Lower leg skin (tissue), 4 donors: ENCODE measurements around the gene PSMC3IP. TPM values are rescaled to one million over a fixed set of nuclear protein-coding genes. Genes with fewer than 3 reads are reported as not detected.
A peak's percentile ranks its signal among the peaks of the same experiment; 100 is the strongest.

Experiments used
- DNase-seq, 2 donors: peaks; one replicate each; pipeline ENCODE4 v3.0.0-alpha.2; 2019; ENCODE audit warnings: low spot score in 2 of 2
- H3K4me3 ChIP-seq: fragments of 200-600 bp; sonication (generic); 2 replicates; pipeline ENCODE4 v1.5.1; 2017; ENCODE audit warnings: mild to moderate bottlenecking, low read depth; ENCODE audit not compliant: poor library complexity, severe bottlenecking
- CTCF ChIP-seq, 3 donors: fragments of 450-650 bp; IDR thresholded peaks; one replicate each; pipeline ENCODE4 v1.5.1; 2016; ENCODE audit warnings: antibody characterized with exemption in 3 of 3, mild to moderate bottlenecking in 3 of 3, moderate library complexity in 2 of 3
- POLR2A ChIP-seq, 2 donors: fragments of 450-650 bp; IDR thresholded peaks; one replicate each; pipeline ENCODE4 v1.6.1; 2016 to 2017; ENCODE audit warnings: antibody characterized with exemption in 2 of 2, mild to moderate bottlenecking in 1 of 2, moderate library complexity in 1 of 2
- WGBS, 2 donors: methylation state at CpG; one replicate each; pipeline ENCODE4 v1.1.5; 2018; 5-methylcytosine and 5-hydroxymethylcytosine counted together
- intact Hi-C: fragments of 100-400 bp; cut with DNase I; formaldehyde crosslinking; loops from one replicate; pipeline ENCODE4 v1.15.0; 2023; ENCODE audit warnings: low total_unique reads
- total RNA-seq, 4 donors: library from RNA; depleted of rRNA; stranded (reverse); fragments of >200 nt; gene quantifications; one replicate each; pipeline ENCODE4 v1.1.0, GENCODE V29; 2016

Gene PSMC3IP
- total RNA-seq, 4 donors from 2014 or later: 0.67 to 3.6 (median 1.8) TPM

GRCh38 chr17:42573095-42573494 is 4.4 kb downstream of the PSMC3IP start:
- H3K4me3 ChIP-seq: no peak overlapping the region
- intact Hi-C loops: loop anchor here (10.0 kb wide), 1 partner anchor 112 kb away; the partner anchor contains the start of genes CCR10 and CNTNAP1
- no peak for TF ChIP-seq CTCF (IDR thresholded peaks at IDR 0.05)
- no peak for TF ChIP-seq POLR2A (IDR thresholded peaks at IDR 0.05)
- 76 to 78% methylated on average over 4 of the region's 4 CpGs for WGBS, 2 donors
- no peak for DNase-seq

GRCh38 chr17:42571435-42572225 is 5.9 kb downstream of the PSMC3IP start:
- intact Hi-C loops: loop anchor here (10.0 kb wide), 1 partner anchor 113 kb away; the partner anchor contains the start of genes CCR10 and CNTNAP1
- no peak for DNase-seq
- 77 to 85% methylated on average over 12 of the region's 12 CpGs for WGBS, 2 donors
- no peak overlapping the region for H3K4me3 ChIP-seq
- no peak for TF ChIP-seq POLR2A (IDR thresholded peaks at IDR 0.05)
- TF ChIP-seq CTCF (IDR thresholded peaks at IDR 0.05): no peak

GRCh38 chr17:42568341-42569111 is 9.0 kb downstream of the PSMC3IP start:
- intact Hi-C loops: no loop called here
- H3K4me3 ChIP-seq: no peak overlapping the region
- TF ChIP-seq CTCF (IDR thresholded peaks at IDR 0.05) (no peak), POLR2A (IDR thresholded peaks at IDR 0.05) (no peak)
- 87 to 88% methylated on average over 14 of the region's 14 CpGs for WGBS, 2 donors
- no peak for DNase-seq

- peak; percentile 92 to 99 for DNase-seq
- no peak for TF ChIP-seq CTCF (IDR thresholded peaks at IDR 0.05)
- TF ChIP-seq POLR2A (IDR thresholded peaks at IDR 0.05): no peak
- peak within 1 kb of the TSS; percentile 88 for H3K4me3 ChIP-seq
- intact Hi-C loops: no loop called here
- WGBS, 2 donors: 0% methylated on average over 30 to 39 of the region's 72 CpGs
Measured at GRCh38 chr17:42566883-42567573, 10.5 kb downstream of the PSMC3IP start, which contains the start of gene MLX. Gene MLX, plus strand, starts transcription at chr17:42567100. Its CDS starts 25 bp downstream, at chr17:42567125.

- TF ChIP-seq POLR2A (IDR thresholded peaks at IDR 0.05): no peak
- TF ChIP-seq CTCF (IDR thresholded peaks at IDR 0.05): no peak
- WGBS, 2 donors: 32 to 36% methylated on average over 18 to 21 of the region's 28 CpGs
- no peak overlapping the region for H3K4me3 ChIP-seq
- intact Hi-C loops: no loop called here
- no peak for DNase-seq
Measured at GRCh38 chr17:42566215-42566882, 11.2 kb downstream of the PSMC3IP start.
